Measurements from ENCODE around the gene ZNF253. TPM values are rescaled to one million over a fixed set of nuclear protein-coding genes. Genes with fewer than 3 reads are reported as not detected.
"Not testable (repeated sequence)": the region's sequence is repeated elsewhere in the genome, so short reads cannot be mapped to it uniquely, and the experiment has no call there.

ZNF253 gene
- total and polyA plus RNA-seq, 2 donors = 9.3 to 12.1 TPM

- Histone ChIP-seq H3K27ac (ENCODE audit: low read depth in 1 of 2, low read length in 1 of 2) (no peak overlapping the region), H3K4me1 (ENCODE audit: control insufficient read depth in 2 of 2, insufficient read depth in 2 of 2, low read length in 2 of 2) (peaks cover 0 to 2% of the 10 kb centered on the region in 2 donors), H3K9me3 (ENCODE audit: control insufficient read depth in 2 of 2, insufficient read depth in 1 of 2, low read length in 1 of 2) (peaks cover 5 to 18% of the 10 kb centered on the region in 2 donors), H3K4me3 (ENCODE audit: low read length in 2 of 2) (no peak overlapping the region), H3K36me3 (ENCODE audit: control insufficient read depth in 2 of 2, insufficient read depth in 2 of 2, low read length in 1 of 2) (peaks cover 2 to 8% of the 10 kb centered on the region in 2 donors), H3K27me3 (ENCODE audit: control insufficient read depth in 2 of 2, insufficient read depth in 1 of 2, low read length in 1 of 2) (no peaks in the 10 kb centered on the region)
- no peak for DNase-seq (ENCODE audit: low read depth in 6 of 9, low spot score in 9 of 9)
- WGBS = 96% methylated on average over 3 of the region's 3 CpGs
Observed at GRCh38 chr19:19871932-19872331, 6.2 kb downstream of the ZNF253 start.

- H3K4me1 ChIP-seq (ENCODE audit: control insufficient read depth in 2 of 2, insufficient read depth in 2 of 2, low read length in 2 of 2) = no peaks in the 10 kb centered on the region
- no peak for DNase-seq (ENCODE audit: low read depth in 6 of 9, low spot score in 9 of 9)
- H3K4me3 ChIP-seq (ENCODE audit: low read length in 2 of 2) = no peak overlapping the region
- H3K27ac ChIP-seq (ENCODE audit: low read depth in 1 of 2, low read length in 1 of 2) = no peak overlapping the region
- H3K36me3 ChIP-seq (ENCODE audit: control insufficient read depth in 2 of 2, insufficient read depth in 2 of 2, low read length in 1 of 2) = peaks cover 2 to 8% of the 10 kb centered on the region in 2 donors
- H3K9me3 ChIP-seq (ENCODE audit: control insufficient read depth in 2 of 2, insufficient read depth in 1 of 2, low read length in 1 of 2) = peaks cover 5 to 18% of the 10 kb centered on the region in 2 donors
- H3K27me3 ChIP-seq (ENCODE audit: control insufficient read depth in 2 of 2, insufficient read depth in 1 of 2, low read length in 1 of 2) = no peaks in the 10 kb centered on the region
Observed at GRCh38 chr19:19873381-19873780, 7.7 kb downstream of the ZNF253 start.

- Histone ChIP-seq H3K27ac (ENCODE audit: low read depth in 1 of 2, low read length in 1 of 2) (no peak overlapping the region), H3K9me3 (ENCODE audit: control insufficient read depth in 2 of 2, insufficient read depth in 1 of 2, low read length in 1 of 2) (peaks cover 15 to 24% of the 10 kb centered on the region in 2 donors), H3K36me3 (ENCODE audit: control insufficient read depth in 2 of 2, insufficient read depth in 2 of 2, low read length in 1 of 2) (peaks cover 16 to 28% of the 10 kb centered on the region in 2 donors), H3K27me3 (ENCODE audit: control insufficient read depth in 2 of 2, insufficient read depth in 1 of 2, low read length in 1 of 2) (no peaks in the 10 kb centered on the region), H3K4me3 (ENCODE audit: low read length in 2 of 2) (no peak overlapping the region), H3K4me1 (ENCODE audit: control insufficient read depth in 2 of 2, insufficient read depth in 2 of 2, low read length in 2 of 2) (no peaks in the 10 kb centered on the region)
- no peak for DNase-seq (ENCODE audit: low read depth in 6 of 9, low spot score in 9 of 9)
- 97% methylated on average over 4 of the region's 4 CpGs for WGBS
Observed at GRCh38 chr19:19877724-19878123, 12.0 kb downstream of the ZNF253 start.

- peaks cover 16 to 34% of the 10 kb centered on the region in 2 donors for H3K36me3 ChIP-seq (ENCODE audit: control insufficient read depth in 2 of 2, insufficient read depth in 2 of 2, low read length in 1 of 2)
- DNase-seq (ENCODE audit: low read depth in 6 of 9, low spot score in 9 of 9) = no peak
- 97% methylated on average over 1 of the region's 1 CpG for WGBS
- no peaks in the 10 kb centered on the region for H3K27me3 ChIP-seq (ENCODE audit: control insufficient read depth in 2 of 2, insufficient read depth in 1 of 2, low read length in 1 of 2)
- H3K4me1 ChIP-seq (ENCODE audit: control insufficient read depth in 2 of 2, insufficient read depth in 2 of 2, low read length in 2 of 2) = no peaks in the 10 kb centered on the region
- H3K9me3 ChIP-seq (ENCODE audit: control insufficient read depth in 2 of 2, insufficient read depth in 1 of 2, low read length in 1 of 2) = peaks cover 15 to 25% of the 10 kb centered on the region in 2 donors
- H3K4me3 ChIP-seq (ENCODE audit: low read length in 2 of 2) = no peak overlapping the region
- no peak overlapping the region for H3K27ac ChIP-seq (ENCODE audit: low read depth in 1 of 2, low read length in 1 of 2)
Observed at GRCh38 chr19:19884583-19884982, 18.9 kb downstream of the ZNF253 start.

- Histone ChIP-seq H3K36me3 (ENCODE audit: control insufficient read depth in 2 of 2, insufficient read depth in 2 of 2, low read length in 1 of 2) (peaks cover 0 to 14% of the 10 kb centered on the region in 2 donors), H3K9me3 (ENCODE audit: control insufficient read depth in 2 of 2, insufficient read depth in 1 of 2, low read length in 1 of 2) (peaks cover 10 to 28% of the 10 kb centered on the region in 2 donors)
- H3K4me1 ChIP-seq (ENCODE audit: control insufficient read depth in 2 of 2, insufficient read depth in 2 of 2, low read length in 2 of 2); H3K27me3 ChIP-seq (ENCODE audit: control insufficient read depth in 2 of 2, insufficient read depth in 1 of 2, low read length in 1 of 2); H3K27ac ChIP-seq (ENCODE audit: low read depth in 1 of 2, low read length in 1 of 2); H3K4me3 ChIP-seq (ENCODE audit: low read length in 2 of 2); DNase-seq (ENCODE audit: low read depth in 6 of 9, low spot score in 9 of 9): not testable (repeated sequence)
- WGBS = 98% methylated on average over 3 of the region's 3 CpGs
Observed at GRCh38 chr19:19892055-19892941, 26.6 kb downstream of the ZNF253 start.

- peaks cover 0 to 6% of the 10 kb centered on the region in 2 donors for H3K36me3 ChIP-seq (ENCODE audit: control insufficient read depth in 2 of 2, insufficient read depth in 2 of 2, low read length in 1 of 2)
- H3K9me3 ChIP-seq (ENCODE audit: control insufficient read depth in 2 of 2, insufficient read depth in 1 of 2, low read length in 1 of 2) = peaks cover 2 to 33% of the 10 kb centered on the region in 2 donors
- DNase-seq (ENCODE audit: low read depth in 6 of 9, low spot score in 9 of 9) = peak in 1 of 9 donors; percentile 1
- peak overlapping the region; percentile 71 to 80 for H3K4me3 ChIP-seq (ENCODE audit: low read length in 2 of 2)
- peaks cover 3 to 8% of the 10 kb centered on the region in 2 donors for H3K4me1 ChIP-seq (ENCODE audit: control insufficient read depth in 2 of 2, insufficient read depth in 2 of 2, low read length in 2 of 2)
- H3K27ac ChIP-seq (ENCODE audit: low read depth in 1 of 2, low read length in 1 of 2) = peak overlapping the region; percentile 80 to 92
- under 1% methylated on average over 9 of the region's 9 CpGs for WGBS
- no peaks in the 10 kb centered on the region for H3K27me3 ChIP-seq (ENCODE audit: control insufficient read depth in 2 of 2, insufficient read depth in 1 of 2, low read length in 1 of 2)
Observed at GRCh38 chr19:19900139-19900728, 34.6 kb downstream of the ZNF253 start.

GRCh38 chr19:19900729-19901444 is 35.2 kb downstream of the ZNF253 start, which contains the start of gene ZNF93:
Gene ZNF93, plus strand, starts transcription at chr19:19900946. Its CDS starts 143 bp downstream, at chr19:19901089.
- Histone ChIP-seq H3K27me3 (ENCODE audit: control insufficient read depth in 2 of 2, insufficient read depth in 1 of 2, low read length in 1 of 2) (no peaks in the 10 kb centered on the region), H3K27ac (ENCODE audit: low read depth in 1 of 2, low read length in 1 of 2) (peak within 1 kb of the TSS; percentile 81 to 92), H3K4me3 (ENCODE audit: low read length in 2 of 2) (peak within 1 kb of the TSS; percentile 71 to 80), H3K36me3 (ENCODE audit: control insufficient read depth in 2 of 2, insufficient read depth in 2 of 2, low read length in 1 of 2) (peaks cover 0 to 6% of the 10 kb centered on the region in 2 donors), H3K4me1 (ENCODE audit: control insufficient read depth in 2 of 2, insufficient read depth in 2 of 2, low read length in 2 of 2) (peaks cover 3 to 8% of the 10 kb centered on the region in 2 donors), H3K9me3 (ENCODE audit: control insufficient read depth in 2 of 2, insufficient read depth in 1 of 2, low read length in 1 of 2) (peaks cover 4 to 31% of the 10 kb centered on the region in 2 donors)
- DNase-seq (ENCODE audit: low read depth in 6 of 9, low spot score in 9 of 9) = peak; percentile 88 to 98 (median 93)
- under 1% methylated on average over 35 of the region's 35 CpGs for WGBS

GRCh38 chr19:19907551-19907950 is 41.9 kb downstream of the ZNF253 start:
- Histone ChIP-seq H3K36me3 (ENCODE audit: control insufficient read depth in 2 of 2, insufficient read depth in 2 of 2, low read length in 1 of 2) (peaks cover 0 to 10% of the 10 kb centered on the region in 2 donors), H3K9me3 (ENCODE audit: control insufficient read depth in 2 of 2, insufficient read depth in 1 of 2, low read length in 1 of 2) (peaks cover 4 to 21% of the 10 kb centered on the region in 2 donors)
- 90% methylated on average over 3 of the region's 3 CpGs for WGBS
- H3K27ac ChIP-seq (ENCODE audit: low read depth in 1 of 2, low read length in 1 of 2); H3K27me3 ChIP-seq (ENCODE audit: control insufficient read depth in 2 of 2, insufficient read depth in 1 of 2, low read length in 1 of 2); H3K4me3 ChIP-seq (ENCODE audit: low read length in 2 of 2); DNase-seq (ENCODE audit: low read depth in 6 of 9, low spot score in 9 of 9); H3K4me1 ChIP-seq (ENCODE audit: control insufficient read depth in 2 of 2, insufficient read depth in 2 of 2, low read length in 2 of 2): not testable (repeated sequence)
